Esophagus mucosa (tissue), 1 donor: ENCODE results near the gene NADK2. TPM values are rescaled to one million over a fixed set of nuclear protein-coding genes. Genes with fewer than 3 reads are reported as not detected.
"Not testable (repeated sequence)": the region's sequence is repeated elsewhere in the genome, so short reads cannot be mapped to it uniquely, and the experiment has no call there.

ENCODE experiments used
- ATAC-seq: fragments of 200-7000 bp; cut with Tn5 transposase; one replicate; pipeline ENCODE4 v1.9.1; 2020
- total RNA-seq: library from RNA; stranded (reverse); gene quantifications from one replicate; pipeline ENCODE4 v1.2.4, GENCODE V29; 2023
- donor health status: DM: yes; HTN: yes; CAD: no.

The NADK2 gene, protein sequence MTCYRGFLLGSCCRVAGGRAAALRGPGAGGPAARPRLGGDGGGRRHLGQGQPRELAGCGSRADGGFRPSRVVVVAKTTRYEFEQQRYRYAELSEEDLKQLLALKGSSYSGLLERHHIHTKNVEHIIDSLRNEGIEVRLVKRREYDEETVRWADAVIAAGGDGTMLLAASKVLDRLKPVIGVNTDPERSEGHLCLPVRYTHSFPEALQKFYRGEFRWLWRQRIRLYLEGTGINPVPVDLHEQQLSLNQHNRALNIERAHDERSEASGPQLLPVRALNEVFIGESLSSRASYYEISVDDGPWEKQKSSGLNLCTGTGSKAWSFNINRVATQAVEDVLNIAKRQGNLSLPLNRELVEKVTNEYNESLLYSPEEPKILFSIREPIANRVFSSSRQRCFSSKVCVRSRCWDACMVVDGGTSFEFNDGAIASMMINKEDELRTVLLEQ
- total RNA-seq: 13.6 TPM

DNA sequence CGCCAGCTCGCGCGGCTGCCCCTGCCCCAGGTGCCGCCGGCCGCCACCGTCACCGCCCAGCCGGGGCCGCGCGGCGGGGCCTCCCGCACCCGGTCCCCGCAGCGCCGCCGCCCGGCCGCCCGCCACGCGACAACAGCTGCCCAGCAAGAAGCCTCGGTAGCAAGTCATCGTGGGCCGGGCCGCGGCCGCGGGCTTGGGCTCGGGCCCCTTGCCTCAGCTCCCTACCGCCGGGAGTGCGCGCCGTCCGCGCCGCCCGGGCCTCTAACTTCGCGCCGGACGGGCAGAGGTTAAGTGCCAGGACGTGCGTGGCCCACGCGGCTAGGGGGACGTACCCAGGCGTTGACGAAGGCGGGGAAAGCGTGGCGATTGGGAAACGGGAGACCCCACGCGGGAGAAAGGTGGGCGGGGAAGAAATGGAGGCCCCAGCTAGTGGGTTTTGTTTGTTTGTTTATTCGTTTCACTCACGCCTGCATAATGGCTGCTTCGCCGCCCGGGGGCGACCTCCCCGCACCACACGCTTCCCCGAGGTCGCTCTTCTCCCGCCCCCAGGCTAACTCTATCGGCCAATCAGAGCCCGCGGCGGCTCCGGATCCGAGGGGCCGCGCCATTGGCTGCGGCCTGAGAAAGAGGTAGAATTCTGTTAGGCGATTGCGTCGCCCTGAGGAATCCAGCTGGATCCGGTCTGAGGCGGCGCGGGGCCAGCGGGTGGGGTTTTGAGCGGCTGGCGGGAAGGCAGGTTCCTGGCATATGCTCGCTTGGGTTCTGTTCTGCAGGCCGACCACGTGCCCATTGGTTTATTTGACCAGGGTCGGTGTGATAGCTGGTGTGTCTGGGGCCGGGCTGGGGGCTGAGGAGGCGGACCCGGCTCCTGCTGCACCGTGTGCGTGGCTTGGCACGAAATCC, at the start of gene NADK2:
Gene NADK2 (minus strand): TSS at position 295 of the 903 bp plus-strand sequence. CDS start 127 bp downstream, at position 168.
- ATAC-seq: peak; percentile 95

- no peak for ATAC-seq
Measured at GRCh38 chr5:36285837-36286615, 44.3 kb upstream of the NADK2 start.

GRCh38 chr5:36283775-36284174, 42.0 kb upstream of the NADK2 start:
- ATAC-seq: not testable (repeated sequence)

GRCh38 chr5:36281626-36282025, 39.9 kb upstream of the NADK2 start:
- ATAC-seq: no peak

DNA sequence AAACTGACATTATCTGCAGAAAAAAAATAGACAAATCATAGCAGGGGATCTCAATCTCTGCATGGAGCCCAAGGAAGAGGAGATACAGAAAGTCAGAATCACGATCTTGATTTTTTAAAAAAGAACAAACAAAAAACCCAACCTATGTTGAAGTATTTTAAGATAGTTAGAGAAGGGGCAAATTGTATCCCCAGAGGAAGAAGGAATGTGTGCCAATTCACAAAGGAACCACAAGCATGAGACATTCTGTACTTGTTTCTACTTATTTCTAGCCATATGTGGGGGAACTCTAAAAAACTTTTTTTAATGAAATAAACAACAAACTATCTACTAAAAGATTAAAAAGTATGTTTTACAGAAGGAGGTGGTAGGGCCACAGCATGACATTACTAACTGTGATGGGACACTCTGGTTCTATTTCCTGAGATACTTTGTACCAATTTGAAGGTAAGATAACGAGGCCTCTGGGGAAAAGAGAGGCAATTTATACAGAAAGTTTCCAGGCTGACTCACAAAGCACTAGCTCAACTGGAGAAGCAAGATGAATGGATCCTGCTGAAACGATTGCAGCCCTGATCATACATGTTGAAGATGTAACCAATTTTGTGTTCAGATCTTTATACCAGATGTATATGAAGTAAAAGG, 37.5 kb upstream of the NADK2 start:
- no peak for ATAC-seq

GRCh38 chr5:36277521-36278176, 35.9 kb upstream of the NADK2 start:
- ATAC-seq: no peak

GRCh38 chr5:36276864-36277263, 35.1 kb upstream of the NADK2 start:
- no peak for ATAC-seq

DNA sequence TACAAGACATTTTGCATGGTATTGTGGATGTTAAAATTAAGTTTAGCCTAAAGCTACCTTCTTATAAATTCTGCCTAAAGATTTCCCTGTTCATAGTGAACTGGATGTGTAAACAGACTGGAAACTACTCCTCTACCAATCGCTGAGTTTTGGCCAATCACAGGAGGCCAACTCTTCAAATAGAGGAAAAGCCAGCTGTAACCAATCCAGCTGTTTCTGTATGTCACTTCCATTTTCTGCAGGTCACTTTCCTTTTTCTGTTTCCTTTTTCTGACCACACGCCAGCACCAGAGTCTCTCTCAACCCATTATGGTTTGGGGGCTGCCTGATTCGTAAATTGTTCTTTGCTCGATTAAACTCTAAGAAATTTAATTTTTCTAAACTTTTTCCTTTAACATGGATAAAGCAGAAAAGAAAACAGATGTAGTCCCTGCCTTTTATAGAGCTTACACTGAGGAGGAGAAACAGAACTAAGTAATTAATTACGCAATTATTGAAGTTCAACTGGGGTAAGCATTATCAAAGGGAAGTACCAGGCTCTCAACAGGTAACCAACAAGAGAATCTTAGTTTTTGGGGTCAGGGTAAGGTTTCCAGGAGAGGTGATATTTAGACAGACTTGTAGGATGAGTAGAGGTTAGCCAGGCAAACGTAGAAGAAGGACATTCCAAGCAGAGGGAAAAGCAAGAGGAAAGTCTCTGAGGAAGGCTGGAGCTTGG, 32.2 kb upstream of the NADK2 start:
- no peak for ATAC-seq

GRCh38 chr5:36272136-36272690, 30.5 kb upstream of the NADK2 start:
- no peak for ATAC-seq

DNA sequence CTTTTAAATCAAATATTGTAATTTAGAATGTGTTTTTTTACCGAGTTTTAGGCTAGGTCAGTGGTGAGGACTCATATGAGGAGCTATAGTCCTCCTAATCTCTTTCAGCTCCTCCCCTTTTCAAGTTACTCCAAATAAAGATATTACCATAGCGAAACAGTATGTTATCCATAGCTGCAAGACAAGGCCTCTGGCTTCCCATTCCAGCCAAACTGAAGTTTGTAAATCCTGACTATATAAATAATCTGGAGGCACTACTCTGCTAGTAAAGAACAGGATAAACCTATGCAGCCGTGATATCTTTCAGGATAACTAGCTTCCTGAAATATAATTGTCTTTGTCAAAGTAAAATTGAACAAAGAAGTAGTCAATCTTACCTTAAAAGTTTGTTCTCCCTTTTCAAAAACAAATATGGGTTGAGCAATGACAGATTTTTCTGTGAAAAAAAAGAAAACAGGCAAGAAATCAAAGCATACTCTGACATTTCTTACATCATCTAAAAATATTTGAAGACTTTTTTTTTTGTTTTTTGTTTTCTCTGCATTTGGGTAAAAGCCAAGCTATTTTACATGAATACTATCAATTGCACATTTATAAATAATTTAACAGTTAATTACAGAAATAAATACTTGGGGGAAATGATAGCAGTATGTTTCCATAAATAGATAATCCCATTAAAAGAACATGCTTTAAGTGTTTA, 29.3 kb upstream of the NADK2 start:
- ATAC-seq: no peak

- ATAC-seq: no peak
Measured at GRCh38 chr5:36270175-36270574, 28.4 kb upstream of the NADK2 start.

- no peak for ATAC-seq
Measured at GRCh38 chr5:36269478-36269877, 27.8 kb upstream of the NADK2 start.

- no peak for ATAC-seq
Measured at GRCh38 chr5:36267905-36268304, 26.2 kb upstream of the NADK2 start.

DNA sequence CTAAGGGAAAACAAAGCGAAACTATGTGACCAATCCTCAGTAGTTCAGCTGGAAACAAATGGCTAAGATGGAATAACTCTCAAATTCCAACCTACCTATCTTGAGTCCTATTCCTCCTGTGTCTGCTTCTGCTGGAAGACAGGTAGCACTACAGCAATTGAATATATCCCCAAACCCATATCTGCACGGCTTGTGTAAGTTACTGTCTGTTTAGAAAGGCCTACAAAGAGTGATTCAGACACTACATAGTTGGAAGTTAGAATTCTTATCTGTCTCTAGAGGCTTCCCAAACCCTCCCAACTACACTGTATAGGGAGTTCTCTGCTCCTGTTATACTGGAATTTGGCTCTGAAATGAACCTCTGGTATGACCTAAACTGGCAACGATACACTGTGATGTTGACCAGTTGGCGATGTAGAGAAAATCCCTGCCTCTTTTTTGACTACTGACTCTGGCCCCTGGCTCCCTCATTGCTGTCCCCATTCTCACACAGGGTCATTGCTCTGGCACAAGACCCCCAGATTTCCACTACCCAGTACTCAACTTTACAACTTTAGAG, 22.6 kb upstream of the NADK2 start:
- ATAC-seq: no peak

DNA sequence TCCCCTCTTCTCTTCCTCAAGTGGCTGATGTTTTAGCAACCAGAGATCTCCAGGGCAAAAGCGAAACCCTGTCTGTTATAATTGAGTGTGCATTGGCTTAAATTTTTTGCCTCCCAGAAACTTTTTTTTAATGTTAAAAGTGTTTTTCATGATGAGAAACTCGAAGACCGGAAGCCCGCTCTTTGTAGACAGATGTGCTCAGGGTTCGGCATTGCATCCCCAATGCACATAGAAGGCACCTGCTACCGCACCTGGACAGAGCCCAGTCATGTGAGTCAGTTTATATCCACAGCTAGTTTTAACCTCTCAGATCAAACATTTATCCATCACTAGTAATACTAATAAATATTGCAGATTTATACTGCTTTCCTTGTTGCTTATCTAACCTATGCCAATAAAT, 19.5 kb upstream of the NADK2 start:
- ATAC-seq: no peak

DNA sequence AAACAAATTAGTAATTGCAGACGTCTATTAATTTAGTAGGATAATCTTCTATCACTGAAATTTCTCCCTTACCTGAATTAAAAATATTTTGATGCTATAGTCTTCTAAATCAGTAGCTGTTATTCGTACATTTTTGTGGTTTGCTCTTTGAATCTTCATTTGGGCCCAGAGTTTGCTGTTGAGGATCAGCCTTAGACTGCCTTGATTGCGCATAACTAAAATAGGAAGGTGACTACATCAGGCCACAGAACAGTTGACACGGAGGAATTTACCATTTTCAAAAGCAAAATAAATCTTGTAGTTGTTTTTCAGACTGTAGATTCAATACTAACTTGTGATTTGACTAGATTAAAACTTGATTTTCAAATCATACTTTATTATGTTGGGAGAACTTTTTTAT, 11.8 kb upstream of the NADK2 start:
- no peak for ATAC-seq

GRCh38 chr5:36252722-36253365, 11.1 kb upstream of the NADK2 start:
- no peak for ATAC-seq

- no peak for ATAC-seq
Measured at GRCh38 chr5:36251218-36251617, 9.5 kb upstream of the NADK2 start.

- ATAC-seq: no peak
Measured at GRCh38 chr5:36250427-36250826, 8.7 kb upstream of the NADK2 start.
